HepG2 (cell line): ENCODE results near the gene UNC93A. TPM values are rescaled to one million over a fixed set of nuclear protein-coding genes. Genes with fewer than 3 reads are reported as not detected.

Source experiments
- AGO2 ChIP-seq: fragments of 200-400 bp; formaldehyde crosslinking; optimal IDR thresholded peaks from 2 replicates; pipeline ENCODE3; 2017; ENCODE audit warnings: mild to moderate bottlenecking, low read depth, low read length, moderate library complexity
- CSRNP2 ChIP-seq: sonication (generic); formaldehyde crosslinking; conservative IDR thresholded peaks from 2 replicates; pipeline ENCODE4 v1.8.0; 2022; ENCODE audit warnings: low read depth, missing genetic modification reagents
- IKZF1 ChIP-seq: fragments of 450-650 bp; IDR thresholded peaks from 2 replicates; pipeline ENCODE4 v1.7.1; 2016
- MIER3 ChIP-seq: IDR thresholded peaks from 2 replicates; pipeline ENCODE4 v1.6.1; 2016; ENCODE audit warnings: missing compliant biosample characterization, borderline replicate concordance
- MTA1 ChIP-seq: sonication (generic); formaldehyde crosslinking; IDR thresholded peaks from 2 replicates; pipeline ENCODE4 v1.4.0; 2020; ENCODE audit warnings: missing genetic modification reagents, mild to moderate bottlenecking, borderline replicate concordance
- NRL ChIP-seq: sonication (generic); formaldehyde crosslinking; IDR thresholded peaks from 2 replicates; pipeline ENCODE4 v1.5.0; 2020; ENCODE audit warnings: missing genetic modification reagents, mild to moderate bottlenecking, moderate library complexity, borderline replicate concordance
- POLR2A ChIP-seq, 2 experiments: IDR thresholded peaks; 2 replicates each; pipeline ENCODE4 v1.6.1; 2011; ENCODE audit warnings: low read depth in 2 of 2, low read length in 2 of 2, mild to moderate bottlenecking in 1 of 2, moderate library complexity in 1 of 2; ENCODE audit not compliant: insufficient read depth in 1 of 2
- TEF ChIP-seq: sonication (generic); formaldehyde crosslinking; IDR thresholded peaks from 2 replicates; pipeline ENCODE4 v1.5.0; 2020; ENCODE audit warnings: missing genetic modification reagents
- TFE3 ChIP-seq: IDR thresholded peaks from 2 replicates; pipeline ENCODE4 v1.6.1; 2016
- U2AF2 ChIP-seq: fragments of 200-400 bp; formaldehyde crosslinking; IDR thresholded peaks from 2 replicates; pipeline ENCODE4 v1.6.1; 2017; ENCODE audit warnings: low read depth, mild to moderate bottlenecking, low read length
- ZBTB20 ChIP-seq: sonication (generic); formaldehyde crosslinking; IDR thresholded peaks from 2 replicates; pipeline ENCODE4 v1.8.1; 2023; ENCODE audit warnings: missing genetic modification reagents, low read depth, mild to moderate bottlenecking, borderline replicate concordance
- ZNF382 ChIP-seq: sonication (generic); formaldehyde crosslinking; IDR thresholded peaks from 2 replicates; pipeline ENCODE4 v1.5.0; 2020; ENCODE audit warnings: missing genetic modification reagents, mild to moderate bottlenecking, borderline replicate concordance
- ZNF407 ChIP-seq: sonication (generic); formaldehyde crosslinking; IDR thresholded peaks from one replicate; pipeline ENCODE4 v1.5.1; 2020; ENCODE audit warnings: mild to moderate bottlenecking, missing genetic modification reagents; ENCODE audit errors: not compliant biosample characterization
- ZNF670 ChIP-seq: sonication (generic); formaldehyde crosslinking; IDR thresholded peaks from 2 replicates; pipeline ENCODE4 v1.8.0; 2022; ENCODE audit warnings: mild to moderate bottlenecking, missing genetic modification reagents, borderline replicate concordance
- polyA plus RNA-seq, 8 experiments: library from polyadenylated mRNA; depleted of rRNA in 3 of 8; stranded (reverse) in 7 of 8; unstranded in 1 of 8; fragments of >200 nt; fragmentation: Illumina TruSeq in 4 of 8; extraction: Trizol in 4 of 8; gene quantifications; 2 replicates each; pipeline versions ENCODE4 v1.2.1 to v1.2.3, GENCODE V29; 2011 to 2016; ENCODE audit warnings: low read depth in 4 of 8, missing spikeins in 1 of 8, mixed read lengths in 1 of 8; ENCODE audit not compliant: insufficient read depth in 1 of 8
- total RNA-seq, 5 experiments: library from RNA; depleted of rRNA; stranded (reverse); fragments of >200 nt; fragmentation: Illumina TruSeq; extraction: Trizol; gene quantifications; 2 replicates each; pipeline ENCODE4 v1.2.3, GENCODE V29; 2016; ENCODE audit warnings: low read depth in 1 of 5

Gene UNC93A
- total and polyA plus RNA-seq, 2 of the 13 experiments (the other 11 are each of a cell fraction or from before 2014, with no cell fraction given) = 11.0 to 42.7 TPM

- TF ChIP-seq CSRNP2 (CRISPR knock-in tag) = no peak
- TF ChIP-seq IKZF1 = no peak
- TF ChIP-seq MTA1 (CRISPR knock-in tag) = no peak
- no peak for TF ChIP-seq ZBTB20 (CRISPR knock-in tag)
- no peak for TF ChIP-seq TEF
- TF ChIP-seq ZNF382 (CRISPR knock-in tag) = no peak
- no peak for TF ChIP-seq ZNF407 (CRISPR knock-in tag)
- no peak; the same call in 1 of the 2 replicates for TF ChIP-seq TFE3 (CRISPR knock-in tag)
- TF ChIP-seq AGO2 = no peak
- no peak for TF ChIP-seq U2AF2
- peak; percentile 40 to 46; a peak in 3 of 4 replicates for TF ChIP-seq POLR2A (IDR thresholded peaks at IDR 0.05; ENCODE audit: insufficient read depth in 1 of 2, low read depth in 2 of 2, low read length in 2 of 2)
- TF ChIP-seq ZNF670 (CRISPR knock-in tag) = no peak; the same call in 1 of the 2 replicates
- no peak for TF ChIP-seq NRL
- TF ChIP-seq MIER3 (CRISPR knock-in tag) = peak; percentile 53; the same call in 1 of the 2 replicates
These were observed at the start of gene UNC93A (continued) for GRCh38 chr6:167290786-167291622.
